HepG2 (cell line): ENCODE results near the gene HUNK. TPM values are rescaled to one million over a fixed set of nuclear protein-coding genes. Genes with fewer than 3 reads are reported as not detected.

Experiments used
- ATF1 ChIP-seq: IDR thresholded peaks from 2 replicates; pipeline ENCODE4 v1.6.1; 2016; ENCODE audit warnings: mild to moderate bottlenecking, control low read depth
- HOXA9 ChIP-seq: sonication (generic); formaldehyde crosslinking; IDR thresholded peaks from 2 replicates; pipeline ENCODE4 v1.8.1; 2022; ENCODE audit warnings: missing genetic modification reagents, mild to moderate bottlenecking, moderate library complexity, borderline replicate concordance
- PAF1 ChIP-seq: IDR thresholded peaks from 2 replicates; pipeline ENCODE4 v1.6.1; 2016; ENCODE audit warnings: missing genetic modification reagents, missing compliant biosample characterization
- SAP130 ChIP-seq: IDR thresholded peaks from 2 replicates; pipeline ENCODE4 v1.6.1; 2016; ENCODE audit warnings: low read depth
- SIN3B ChIP-seq: fragments of 150-350 bp; IDR thresholded peaks from 2 replicates; pipeline ENCODE4 v1.6.1; 2014; ENCODE audit warnings: low read length
- XBP1 ChIP-seq: sonication (generic); formaldehyde crosslinking; IDR thresholded peaks from 2 replicates; pipeline ENCODE4 v1.5.0; 2020; ENCODE audit warnings: missing genetic modification reagents
- ZNF558 ChIP-seq: sonication (generic); formaldehyde crosslinking; IDR thresholded peaks from 2 replicates; pipeline ENCODE4 v1.9.0; 2022; ENCODE audit warnings: mild to moderate bottlenecking, missing genetic modification reagents, borderline replicate concordance
- ZNF720 ChIP-seq: sonication (generic); formaldehyde crosslinking; IDR thresholded peaks from 2 replicates; pipeline ENCODE4 v1.4.0; 2020; ENCODE audit warnings: missing genetic modification reagents
- polyA plus RNA-seq, 8 experiments: library from polyadenylated mRNA; depleted of rRNA in 3 of 8; stranded (reverse) in 7 of 8; unstranded in 1 of 8; fragments of >200 nt; fragmentation: Illumina TruSeq in 4 of 8; extraction: Trizol in 4 of 8; gene quantifications; 2 replicates each; pipeline versions ENCODE4 v1.2.1 to v1.2.3, GENCODE V29; 2011 to 2016; ENCODE audit warnings: low read depth in 4 of 8, missing spikeins in 1 of 8, mixed read lengths in 1 of 8; ENCODE audit not compliant: insufficient read depth in 1 of 8
- total RNA-seq, 5 experiments: library from RNA; depleted of rRNA; stranded (reverse); fragments of >200 nt; fragmentation: Illumina TruSeq; extraction: Trizol; gene quantifications; 2 replicates each; pipeline ENCODE4 v1.2.3, GENCODE V29; 2016; ENCODE audit warnings: low read depth in 1 of 5
- TF ChIP-seq, protein P1 (sequence below): sonication (generic); formaldehyde crosslinking; IDR thresholded peaks from 2 replicates; pipeline ENCODE4 v1.4.0; 2020; ENCODE audit warnings: missing genetic modification reagents, mild to moderate bottlenecking, borderline replicate concordance
- TF ChIP-seq, protein P2 (sequence below): sonication (generic); formaldehyde crosslinking; conservative IDR thresholded peaks from 2 replicates; pipeline ENCODE4 v1.8.1; 2023; ENCODE audit warnings: missing genetic modification reagents
- TF ChIP-seq, protein P3 (sequence below): sonication (generic); formaldehyde crosslinking; IDR thresholded peaks from 2 replicates; pipeline ENCODE4 v1.4.0; 2020; ENCODE audit warnings: missing genetic modification reagents, mild to moderate bottlenecking, borderline replicate concordance

Gene HUNK
- total and polyA plus RNA-seq, 2 of the 13 experiments (the other 11 are each of a cell fraction or from before 2014, with no cell fraction given) = 1.8 to 1.9 TPM

DNA sequence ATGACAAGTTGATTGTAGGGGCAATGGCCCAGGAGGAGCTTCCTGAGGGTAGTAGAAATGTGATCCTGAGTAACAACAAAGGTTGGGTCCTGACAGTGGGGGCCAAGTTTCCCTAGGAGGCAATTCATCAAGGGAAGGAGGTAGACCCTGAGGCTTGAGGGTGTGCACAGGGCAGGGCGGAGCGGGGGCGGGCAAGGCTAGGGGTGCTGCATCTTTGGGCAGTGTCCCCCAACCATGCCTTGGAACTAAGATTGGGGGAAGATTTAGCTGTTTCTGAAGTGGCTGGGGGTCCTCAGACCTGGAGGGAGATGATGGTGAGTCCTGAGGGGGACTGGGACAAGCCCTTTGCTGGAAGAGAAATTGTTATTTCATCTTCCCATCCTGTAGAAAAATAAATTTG lies 50.9 kb downstream of the HUNK start (continued):
- TF ChIP-seq, protein P1, sequence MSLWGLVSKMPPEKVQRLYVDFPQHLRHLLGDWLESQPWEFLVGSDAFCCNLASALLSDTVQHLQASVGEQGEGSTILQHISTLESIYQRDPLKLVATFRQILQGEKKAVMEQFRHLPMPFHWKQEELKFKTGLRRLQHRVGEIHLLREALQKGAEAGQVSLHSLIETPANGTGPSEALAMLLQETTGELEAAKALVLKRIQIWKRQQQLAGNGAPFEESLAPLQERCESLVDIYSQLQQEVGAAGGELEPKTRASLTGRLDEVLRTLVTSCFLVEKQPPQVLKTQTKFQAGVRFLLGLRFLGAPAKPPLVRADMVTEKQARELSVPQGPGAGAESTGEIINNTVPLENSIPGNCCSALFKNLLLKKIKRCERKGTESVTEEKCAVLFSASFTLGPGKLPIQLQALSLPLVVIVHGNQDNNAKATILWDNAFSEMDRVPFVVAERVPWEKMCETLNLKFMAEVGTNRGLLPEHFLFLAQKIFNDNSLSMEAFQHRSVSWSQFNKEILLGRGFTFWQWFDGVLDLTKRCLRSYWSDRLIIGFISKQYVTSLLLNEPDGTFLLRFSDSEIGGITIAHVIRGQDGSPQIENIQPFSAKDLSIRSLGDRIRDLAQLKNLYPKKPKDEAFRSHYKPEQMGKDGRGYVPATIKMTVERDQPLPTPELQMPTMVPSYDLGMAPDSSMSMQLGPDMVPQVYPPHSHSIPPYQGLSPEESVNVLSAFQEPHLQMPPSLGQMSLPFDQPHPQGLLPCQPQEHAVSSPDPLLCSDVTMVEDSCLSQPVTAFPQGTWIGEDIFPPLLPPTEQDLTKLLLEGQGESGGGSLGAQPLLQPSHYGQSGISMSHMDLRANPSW (CRISPR knock-in tag) = no peak
- no peak for TF ChIP-seq SAP130 (CRISPR knock-in tag)
- no peak for TF ChIP-seq ATF1 (CRISPR knock-in tag)
- no peak for TF ChIP-seq PAF1 (CRISPR knock-in tag)
- no peak for TF ChIP-seq ZNF558 (CRISPR knock-in tag)
- no peak for TF ChIP-seq SIN3B
- TF ChIP-seq XBP1 = no peak
- no peak for TF ChIP-seq HOXA9 (CRISPR knock-in tag)
- TF ChIP-seq, protein P2, sequence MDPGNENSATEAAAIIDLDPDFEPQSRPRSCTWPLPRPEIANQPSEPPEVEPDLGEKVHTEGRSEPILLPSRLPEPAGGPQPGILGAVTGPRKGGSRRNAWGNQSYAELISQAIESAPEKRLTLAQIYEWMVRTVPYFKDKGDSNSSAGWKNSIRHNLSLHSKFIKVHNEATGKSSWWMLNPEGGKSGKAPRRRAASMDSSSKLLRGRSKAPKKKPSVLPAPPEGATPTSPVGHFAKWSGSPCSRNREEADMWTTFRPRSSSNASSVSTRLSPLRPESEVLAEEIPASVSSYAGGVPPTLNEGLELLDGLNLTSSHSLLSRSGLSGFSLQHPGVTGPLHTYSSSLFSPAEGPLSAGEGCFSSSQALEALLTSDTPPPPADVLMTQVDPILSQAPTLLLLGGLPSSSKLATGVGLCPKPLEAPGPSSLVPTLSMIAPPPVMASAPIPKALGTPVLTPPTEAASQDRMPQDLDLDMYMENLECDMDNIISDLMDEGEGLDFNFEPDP = no peak
- TF ChIP-seq, protein P3, sequence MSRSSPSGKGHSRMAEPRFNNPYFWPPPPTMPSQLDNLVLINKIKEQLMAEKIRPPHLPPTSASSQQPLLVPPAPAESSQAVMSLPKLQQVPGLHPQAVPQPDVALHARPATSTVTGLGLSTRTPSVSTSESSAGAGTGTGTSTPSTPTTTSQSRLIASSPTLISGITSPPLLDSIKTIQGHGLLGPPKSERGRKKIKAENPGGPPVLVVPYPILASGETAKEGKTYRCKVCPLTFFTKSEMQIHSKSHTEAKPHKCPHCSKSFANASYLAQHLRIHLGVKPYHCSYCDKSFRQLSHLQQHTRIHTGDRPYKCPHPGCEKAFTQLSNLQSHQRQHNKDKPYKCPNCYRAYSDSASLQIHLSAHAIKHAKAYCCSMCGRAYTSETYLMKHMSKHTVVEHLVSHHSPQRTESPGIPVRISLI (CRISPR knock-in tag) = no peak
- TF ChIP-seq ZNF720 (CRISPR knock-in tag) = no peak
